ENCODE measurements around the gene P2RY11. TPM values are rescaled to one million over a fixed set of nuclear protein-coding genes. Genes with fewer than 3 reads are reported as not detected.

The P2RY11 gene
- total and polyA plus RNA-seq, 12 donors, result 4.2 to 13.8 (median 6.4) TPM

GRCh38 chr19:10146142-10146541 is 34.6 kb downstream of the P2RY11 start:
- Histone ChIP-seq H3K4me1 (peaks cover 0 to 4% (median 0%) of the 10 kb centered on the region in 9 donors), H3K27ac (no peak overlapping the region), H3K9me3 (no peaks in the 10 kb centered on the region), H3K4me3 (no peak overlapping the region), H3K27me3 (no peaks in the 10 kb centered on the region), H3K36me3 (peaks cover 0 to 100% (median 81%) of the 10 kb centered on the region in 9 donors)
- no peak for TF ChIP-seq CTCF (IDR thresholded peaks at IDR 0.05)
- intact Hi-C loops (cut with DNase I), result no loop called here
- no peak for ATAC-seq
- DNase-seq, result no peak
- WGBS, 2 donors, result 96 to 97% methylated on average over 14 of the region's 14 CpGs

GRCh38 chr19:10149427-10149826 is 37.9 kb downstream of the P2RY11 start:
- no peak overlapping the region for H3K4me3 ChIP-seq
- ATAC-seq (no peak), DNase-seq (no peak)
- intact Hi-C loops (cut with DNase I), result no loop called here
- WGBS, 2 donors, result 96 to 97% methylated on average over 12 of the region's 12 CpGs
- no peak overlapping the region for H3K27ac ChIP-seq
- H3K9me3 ChIP-seq, result no peaks in the 10 kb centered on the region
- H3K4me1 ChIP-seq, result no peaks in the 10 kb centered on the region
- peaks cover 0 to 100% (median 73%) of the 10 kb centered on the region in 9 donors for H3K36me3 ChIP-seq
- TF ChIP-seq CTCF (IDR thresholded peaks at IDR 0.05), result no peak
- H3K27me3 ChIP-seq, result no peaks in the 10 kb centered on the region

GRCh38 chr19:10151521-10151920 is 40.0 kb downstream of the P2RY11 start:
- intact Hi-C loops (cut with DNase I), result no loop called here
- Histone ChIP-seq H3K36me3 (peaks cover 0 to 100% (median 69%) of the 10 kb centered on the region in 9 donors), H3K4me3 (no peak overlapping the region), H3K4me1 (no peaks in the 10 kb centered on the region), H3K27me3 (no peaks in the 10 kb centered on the region), H3K27ac (no peak overlapping the region), H3K9me3 (no peaks in the 10 kb centered on the region)
- 86 to 87% methylated on average over 5 of the region's 5 CpGs for WGBS, 2 donors
- ATAC-seq, result no peak
- no peak for TF ChIP-seq CTCF (IDR thresholded peaks at IDR 0.05)
- DNase-seq, result no peak

- ATAC-seq (no peak), DNase-seq (no peak)
- Histone ChIP-seq H3K36me3 (peaks cover 0 to 100% (median 65%) of the 10 kb centered on the region in 9 donors), H3K9me3 (no peaks in the 10 kb centered on the region), H3K4me1 (no peaks in the 10 kb centered on the region), H3K27me3 (no peaks in the 10 kb centered on the region), H3K27ac (no peak overlapping the region), H3K4me3 (no peak overlapping the region)
- intact Hi-C loops (cut with DNase I), result no loop called here
- 95 to 97% methylated on average over 3 of the region's 3 CpGs for WGBS, 2 donors
- no peak for TF ChIP-seq CTCF (IDR thresholded peaks at IDR 0.05)
Observed at GRCh38 chr19:10152100-10152499, 40.6 kb downstream of the P2RY11 start.

Measured in heart right ventricle (tissue), 16 donors.